Upper lobe of left lung (tissue), 6 donors: ENCODE data around the gene SLC25A21. TPM values are rescaled to one million over a fixed set of nuclear protein-coding genes. Genes with fewer than 3 reads are reported as not detected.

Source experiments
- ATAC-seq, 2 donors: fragments of 200-7000 bp; cut with Tn5 transposase; one replicate each; pipeline ENCODE4 v1.9.1; 2022; ENCODE audit warnings: mild to moderate bottlenecking in 2 of 2, moderate library complexity in 2 of 2; ENCODE audit not compliant: low FRiP score in 2 of 2
- DNase-seq, 2 donors: peaks; one replicate each; pipeline ENCODE4 v3.0.0-alpha.2; 2019 to 2020
- H3K27ac ChIP-seq, 4 donors: fragments of 200-600 bp; sonication (generic); one replicate each; pipeline ENCODE4 v1.5.1; 2016 to 2019
- H3K27me3 ChIP-seq, 4 donors: fragments of 200-600 bp; sonication (generic); one replicate each; pipeline ENCODE4 v1.5.1; 2017 to 2019
- H3K36me3 ChIP-seq, 4 donors: fragments of 200-600 bp; sonication (generic); one replicate each; pipeline ENCODE4 v1.5.1; 2016 to 2019
- H3K4me1 ChIP-seq, 4 donors: fragments of 200-600 bp; sonication (generic); one replicate each; pipeline ENCODE4 v1.5.1; 2018 to 2019
- H3K4me3 ChIP-seq, 4 donors: fragments of 200-600 bp; sonication (generic); one replicate each; pipeline ENCODE4 v1.5.1; 2017 to 2019; ENCODE audit warnings: mild to moderate bottlenecking in 2 of 4, moderate library complexity in 1 of 4
- H3K9me3 ChIP-seq, 4 donors: fragments of 200-600 bp; sonication (generic); one replicate each; pipeline ENCODE4 v1.5.1; 2018 to 2019
- EP300 ChIP-seq, 4 donors: sonication (generic); formaldehyde crosslinking; IDR thresholded peaks; one replicate each; pipeline ENCODE4 v1.5.1; 2017; ENCODE audit warnings: antibody characterized with exemption in 4 of 4, control low read depth in 2 of 4
- POLR2A ChIP-seq, 4 donors: fragments of 450-650 bp; IDR thresholded peaks; one replicate each; pipeline ENCODE4 v1.5.1; 2016 to 2017; ENCODE audit warnings: antibody characterized with exemption in 4 of 4, mild to moderate bottlenecking in 2 of 4
- POLR2AphosphoS5 ChIP-seq, 2 donors: sonication (generic); formaldehyde crosslinking; IDR thresholded peaks; one replicate each; pipeline ENCODE4 v1.5.1; 2017; ENCODE audit warnings: antibody characterized with exemption in 2 of 2
- WGBS, 2 donors: methylation state at CpG; one replicate each; pipeline ENCODE4 v1.1.5; 2017 to 2018; 5-methylcytosine and 5-hydroxymethylcytosine counted together
- total RNA-seq, 6 donors: library from RNA; depleted of rRNA in 4 of 6; stranded (reverse); fragments of >200 nt in 4 of 6; gene quantifications; one replicate each; pipeline versions ENCODE4 v1.1.0 to v1.2.1, GENCODE V29; 2016 to 2021
- TF ChIP-seq, protein P1 (sequence below), 6 experiments: fragments of 450-650 bp in 4 of 6; fragments of 200-600 bp in 2 of 6; sonication (generic) in 2 of 6; IDR thresholded peaks; one replicate each; pipeline ENCODE4 v1.5.1; 2016 to 2019; ENCODE audit warnings: antibody characterized with exemption in 6 of 6
- donor health status: DM: no; HTN: no; CAD: no; lungs with moderate emphysema.
- donor health status: DM: no; HTN: yes; CAD: no; lungs with severe emphysema.

Gene SLC25A21
- total RNA-seq, 6 donors from 2014 or later = 0.15 to 1.7 (median 0.30) TPM; not detected in 3

DNA sequence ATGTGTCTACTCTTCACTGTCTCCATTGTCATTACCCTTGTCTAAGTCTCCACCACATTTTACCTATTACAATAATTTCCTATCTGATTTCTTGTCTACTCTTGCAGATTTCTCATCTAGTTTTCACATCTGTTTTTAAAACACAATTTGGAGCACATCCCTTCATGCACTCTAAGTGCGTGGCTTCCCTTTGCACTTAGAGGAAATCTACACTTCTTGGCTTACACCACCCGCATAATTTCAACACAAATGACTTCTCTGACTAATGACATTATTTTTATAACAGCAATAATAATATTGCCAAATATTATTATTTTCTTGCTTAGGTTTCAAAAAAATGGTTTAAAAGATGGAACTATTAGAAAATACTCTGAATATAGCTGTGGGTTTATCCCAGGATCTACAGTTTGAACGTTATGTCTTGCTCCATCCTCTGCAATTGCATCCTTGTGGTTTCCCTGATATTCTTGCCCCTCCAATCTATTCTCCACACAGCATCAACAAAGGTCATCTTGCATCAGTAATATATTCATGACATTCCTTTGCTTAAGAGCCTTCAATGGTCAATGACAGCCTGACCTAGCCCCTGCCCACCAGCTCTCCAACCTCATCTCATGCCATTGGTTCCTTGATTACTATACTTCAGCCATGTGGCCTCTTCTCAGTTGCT, 153.7 kb downstream of the SLC25A21 start:
- Histone ChIP-seq H3K27ac (no peak overlapping the region), H3K4me3 (no peak overlapping the region), H3K9me3 (no peaks in the 10 kb centered on the region), H3K36me3 (no peaks in the 10 kb centered on the region), H3K27me3 (no peaks in the 10 kb centered on the region), H3K4me1 (no peaks in the 10 kb centered on the region)
- ATAC-seq = no peak
- DNase-seq = no peak
- WGBS, 2 donors = 71 to 78% methylated on average over 3 of the region's 3 CpGs
- TF ChIP-seq POLR2AphosphoS5 (IDR thresholded peaks at IDR 0.05) = no peak
- TF ChIP-seq, protein P1, sequence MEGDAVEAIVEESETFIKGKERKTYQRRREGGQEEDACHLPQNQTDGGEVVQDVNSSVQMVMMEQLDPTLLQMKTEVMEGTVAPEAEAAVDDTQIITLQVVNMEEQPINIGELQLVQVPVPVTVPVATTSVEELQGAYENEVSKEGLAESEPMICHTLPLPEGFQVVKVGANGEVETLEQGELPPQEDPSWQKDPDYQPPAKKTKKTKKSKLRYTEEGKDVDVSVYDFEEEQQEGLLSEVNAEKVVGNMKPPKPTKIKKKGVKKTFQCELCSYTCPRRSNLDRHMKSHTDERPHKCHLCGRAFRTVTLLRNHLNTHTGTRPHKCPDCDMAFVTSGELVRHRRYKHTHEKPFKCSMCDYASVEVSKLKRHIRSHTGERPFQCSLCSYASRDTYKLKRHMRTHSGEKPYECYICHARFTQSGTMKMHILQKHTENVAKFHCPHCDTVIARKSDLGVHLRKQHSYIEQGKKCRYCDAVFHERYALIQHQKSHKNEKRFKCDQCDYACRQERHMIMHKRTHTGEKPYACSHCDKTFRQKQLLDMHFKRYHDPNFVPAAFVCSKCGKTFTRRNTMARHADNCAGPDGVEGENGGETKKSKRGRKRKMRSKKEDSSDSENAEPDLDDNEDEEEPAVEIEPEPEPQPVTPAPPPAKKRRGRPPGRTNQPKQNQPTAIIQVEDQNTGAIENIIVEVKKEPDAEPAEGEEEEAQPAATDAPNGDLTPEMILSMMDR (IDR thresholded peaks at IDR 0.05) = no peak
- no peak for TF ChIP-seq POLR2A (IDR thresholded peaks at IDR 0.05)
- TF ChIP-seq EP300 (IDR thresholded peaks at IDR 0.05) = no peak

DNA sequence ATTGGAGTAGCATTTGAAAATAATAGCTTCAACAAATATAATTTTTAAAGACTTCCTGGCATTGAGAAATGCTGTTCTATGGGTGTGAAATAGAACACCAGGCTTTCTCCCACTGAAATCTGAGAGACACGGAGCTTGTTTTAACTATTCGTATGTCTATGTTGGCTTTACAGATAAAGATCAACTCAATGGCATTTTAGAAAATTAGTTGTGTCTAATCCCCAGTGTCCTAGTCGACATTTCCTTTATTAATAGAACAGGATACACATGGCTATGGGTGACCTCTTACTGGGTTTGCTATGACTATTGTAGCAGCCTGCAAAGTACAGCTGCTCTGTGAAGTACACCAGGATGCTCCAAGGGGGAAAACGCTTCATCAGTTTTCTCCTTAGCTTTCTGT, 159.3 kb downstream of the SLC25A21 start:
- WGBS, 2 donors = 31 to 59% methylated on average over 4 of the region's 4 CpGs
- TF ChIP-seq POLR2AphosphoS5 (IDR thresholded peaks at IDR 0.05) (no peak), POLR2A (IDR thresholded peaks at IDR 0.05) (no peak), EP300 (IDR thresholded peaks at IDR 0.05) (no peak)
- TF ChIP-seq, protein P1 (IDR thresholded peaks at IDR 0.05) = no peak
- Histone ChIP-seq H3K9me3 (no peaks in the 10 kb centered on the region), H3K4me1 (no peaks in the 10 kb centered on the region), H3K27ac (no peak overlapping the region), H3K4me3 (no peak overlapping the region), H3K27me3 (no peaks in the 10 kb centered on the region), H3K36me3 (no peaks in the 10 kb centered on the region)
- DNase-seq = no peak
- ATAC-seq = no peak

DNA sequence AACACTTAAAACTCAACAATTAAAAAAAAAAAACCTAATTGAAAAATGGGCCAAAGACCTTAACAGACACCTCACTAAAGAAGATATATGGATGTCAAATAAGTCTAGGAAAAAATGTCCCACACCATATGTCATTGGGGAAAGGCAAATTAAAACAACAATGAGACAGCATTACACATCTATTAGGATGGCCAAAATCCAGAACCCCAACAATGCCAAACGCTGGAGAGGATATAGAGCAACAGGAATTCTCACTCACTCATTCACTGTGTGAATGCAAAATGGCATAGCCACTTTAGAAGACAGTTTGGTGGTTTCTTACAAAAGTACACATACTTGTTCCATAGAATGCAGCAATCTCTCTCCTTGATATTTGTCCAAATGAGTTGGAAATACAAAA, 173.7 kb downstream of the SLC25A21 start:
- 33 to 52% methylated on average over 1 of the region's 1 CpG for WGBS, 2 donors
- TF ChIP-seq, protein P1 (IDR thresholded peaks at IDR 0.05) = no peak
- TF ChIP-seq EP300 (IDR thresholded peaks at IDR 0.05) (no peak), POLR2A (IDR thresholded peaks at IDR 0.05) (no peak), POLR2AphosphoS5 (IDR thresholded peaks at IDR 0.05) (no peak)
- no peaks in the 10 kb centered on the region for H3K4me1 ChIP-seq
- no peaks in the 10 kb centered on the region for H3K36me3 ChIP-seq
- no peaks in the 10 kb centered on the region for H3K9me3 ChIP-seq
- H3K4me3 ChIP-seq = no peak overlapping the region
- ATAC-seq (no peak), DNase-seq (no peak)
- H3K27ac ChIP-seq = no peak overlapping the region
- no peaks in the 10 kb centered on the region for H3K27me3 ChIP-seq

DNA sequence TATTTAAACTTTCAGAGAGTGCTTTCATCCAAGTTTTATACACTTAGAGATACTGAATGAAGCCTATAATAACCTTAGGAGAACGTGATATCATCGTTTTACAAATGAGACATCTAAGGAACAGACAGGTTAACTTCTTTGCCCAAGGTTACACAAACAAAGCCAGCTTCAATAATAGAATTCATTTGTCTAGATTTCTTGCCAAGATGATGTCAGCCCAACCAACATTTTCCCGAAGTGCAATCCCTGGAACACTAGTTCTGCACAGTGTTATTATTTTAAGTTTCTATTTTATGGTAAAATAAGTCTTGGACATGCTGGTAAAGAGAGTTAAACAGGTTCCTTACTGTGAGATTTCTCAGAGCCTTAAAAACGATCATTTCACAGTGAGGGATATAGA, 174.6 kb downstream of the SLC25A21 start:
- 36 to 58% methylated on average over 4 of the region's 4 CpGs for WGBS, 2 donors
- no peaks in the 10 kb centered on the region for H3K36me3 ChIP-seq
- TF ChIP-seq, protein P1 (IDR thresholded peaks at IDR 0.05) = no peak
- TF ChIP-seq POLR2A (IDR thresholded peaks at IDR 0.05) (no peak), EP300 (IDR thresholded peaks at IDR 0.05) (no peak), POLR2AphosphoS5 (IDR thresholded peaks at IDR 0.05) (no peak)
- H3K9me3 ChIP-seq = no peaks in the 10 kb centered on the region
- ATAC-seq = no peak
- no peak overlapping the region for H3K4me3 ChIP-seq
- no peak overlapping the region for H3K27ac ChIP-seq
- DNase-seq = no peak
- no peaks in the 10 kb centered on the region for H3K4me1 ChIP-seq
- no peaks in the 10 kb centered on the region for H3K27me3 ChIP-seq
